ENCODE measurements around the gene PPIF.
A peak's percentile ranks its signal among the peaks of the same experiment; 100 is the strongest.

Gene PPIF

GRCh38 chr10:79353726-79354125, 6.5 kb downstream of the PPIF start:
- Histone ChIP-seq H3K18ac (ENCODE audit: low read length) (no peak overlapping the region), H2AFZ (ENCODE audit: low read length) (no peak overlapping the region), H2BK120ac (ENCODE audit: low read depth, low read length) (no peak overlapping the region), H4K8ac (ENCODE audit: low read depth, low read length) (no peak overlapping the region), H2BK5ac (ENCODE audit: low read length) (no peak overlapping the region), H3K14ac (ENCODE audit: low read length) (no peak overlapping the region), H2AK5ac (ENCODE audit: low read depth, low read length) (no peak overlapping the region), H3K4me2 (ENCODE audit: insufficient read depth, low read length, poor library complexity, severe bottlenecking) (no peak overlapping the region), H3K9me3 (replicated peaks in 1 of 2; ENCODE audit: control insufficient read depth in 2 of 2, insufficient read depth in 1 of 2, low read depth in 1 of 2, low read length in 2 of 2) (no peaks in the 10 kb centered on the region), H3K4ac (ENCODE audit: low read length) (no peak overlapping the region), H2BK15ac (ENCODE audit: low read length) (no peak overlapping the region), H3K23ac (ENCODE audit: low read depth, low read length, poor library complexity) (no peak overlapping the region), H3K9ac (ENCODE audit: low read depth, low read length, poor library complexity) (no peak overlapping the region), H3K79me1 (ENCODE audit: low read depth, low read length) (peaks cover 8% of the 10 kb centered on the region), H3K4me3 (ENCODE audit: low read length in 2 of 2) (peak overlapping the region in 1 of 2 donors; percentile 9), H3K27me3 (ENCODE audit: control insufficient read depth in 3 of 3, insufficient read depth in 3 of 3, low read depth in 1 of 3, low read length in 3 of 3) (no peaks in the 10 kb centered on the region), H3K4me1 (ENCODE audit: control insufficient read depth in 2 of 2, insufficient read depth in 1 of 2, low read depth in 1 of 2, low read length in 2 of 2) (peaks cover 0 to 1% of the 10 kb centered on the region in 2 donors), H3K27ac (replicated peaks; ENCODE audit: low read length) (no peak overlapping the region), H2BK12ac (ENCODE audit: low read length) (no peak overlapping the region), H3K36me3 (replicated peaks in 1 of 2; ENCODE audit: control insufficient read depth in 2 of 2, insufficient read depth in 2 of 2, low read length in 2 of 2) (peaks cover 45 to 74% of the 10 kb centered on the region in 2 donors), H4K91ac (ENCODE audit: low read depth, low read length, poor library complexity) (no peak overlapping the region)
- DNase-seq (ENCODE audit: low spot score), result no peak
- no CpG with 5 or more reads among the region's 11 CpGs for WGBS, 2 donors (ENCODE audit: extremely low coverage in 2 of 2, insufficient read length in 2 of 2, insufficient replicate concordance in 1 of 2)

- Histone ChIP-seq H3K27ac (replicated peaks; ENCODE audit: low read length) (no peak overlapping the region), H3K4me3 (ENCODE audit: low read length in 2 of 2) (no peak overlapping the region), H4K8ac (ENCODE audit: low read depth, low read length) (no peak overlapping the region), H3K36me3 (replicated peaks in 1 of 2; ENCODE audit: control insufficient read depth in 2 of 2, insufficient read depth in 2 of 2, low read length in 2 of 2) (peaks cover 42 to 70% of the 10 kb centered on the region in 2 donors), H3K9ac (ENCODE audit: low read depth, low read length, poor library complexity) (no peak overlapping the region), H3K27me3 (ENCODE audit: control insufficient read depth in 3 of 3, insufficient read depth in 3 of 3, low read depth in 1 of 3, low read length in 3 of 3) (no peaks in the 10 kb centered on the region), H3K9me3 (replicated peaks in 1 of 2; ENCODE audit: control insufficient read depth in 2 of 2, insufficient read depth in 1 of 2, low read depth in 1 of 2, low read length in 2 of 2) (no peaks in the 10 kb centered on the region), H3K79me1 (ENCODE audit: low read depth, low read length) (peaks cover 8% of the 10 kb centered on the region), H3K14ac (ENCODE audit: low read length) (no peak overlapping the region), H2BK120ac (ENCODE audit: low read depth, low read length) (no peak overlapping the region), H2AFZ (ENCODE audit: low read length) (no peak overlapping the region), H2AK5ac (ENCODE audit: low read depth, low read length) (no peak overlapping the region), H3K4ac (ENCODE audit: low read length) (no peak overlapping the region), H2BK5ac (ENCODE audit: low read length) (no peak overlapping the region), H4K91ac (ENCODE audit: low read depth, low read length, poor library complexity) (no peak overlapping the region), H3K18ac (ENCODE audit: low read length) (no peak overlapping the region), H2BK15ac (ENCODE audit: low read length) (no peak overlapping the region), H2BK12ac (ENCODE audit: low read length) (no peak overlapping the region), H3K4me2 (ENCODE audit: insufficient read depth, low read length, poor library complexity, severe bottlenecking) (no peak overlapping the region), H3K23ac (ENCODE audit: low read depth, low read length, poor library complexity) (no peak overlapping the region), H3K4me1 (ENCODE audit: control insufficient read depth in 2 of 2, insufficient read depth in 1 of 2, low read depth in 1 of 2, low read length in 2 of 2) (peaks cover 0 to 2% of the 10 kb centered on the region in 2 donors)
- no peak for DNase-seq (ENCODE audit: low spot score)
- WGBS, 2 donors (ENCODE audit: extremely low coverage in 2 of 2, insufficient read length in 2 of 2, insufficient replicate concordance in 1 of 2), result no CpG with 5 or more reads among the region's 3 CpGs
Measured at GRCh38 chr10:79354141-79354540, 6.9 kb downstream of the PPIF start.

DNA sequence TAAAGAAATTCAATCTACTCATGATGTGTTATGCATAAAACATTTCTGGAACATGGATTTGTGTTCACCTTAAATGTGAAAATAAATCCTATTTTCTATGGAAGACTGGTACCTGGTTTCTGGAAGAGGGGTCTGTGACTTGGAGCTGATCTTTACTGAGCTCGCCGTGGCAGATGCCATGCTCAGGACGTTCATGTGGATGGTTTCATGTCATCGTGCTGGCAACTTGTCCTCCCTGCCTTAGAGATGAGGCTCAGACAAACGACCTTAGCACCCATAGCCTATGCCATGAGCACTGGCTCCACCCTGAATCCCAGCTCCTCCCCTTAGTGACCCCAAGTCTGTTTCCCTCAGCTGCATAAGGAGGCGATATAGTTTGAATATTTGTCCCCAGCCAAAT, 7.3 kb downstream of the PPIF start:
- H3K9ac ChIP-seq (ENCODE audit: low read depth, low read length, poor library complexity), result no peak overlapping the region
- no peak overlapping the region for H3K4me3 ChIP-seq (ENCODE audit: low read length in 2 of 2)
- H3K18ac ChIP-seq (ENCODE audit: low read length), result no peak overlapping the region
- H2AFZ ChIP-seq (ENCODE audit: low read length), result no peak overlapping the region
- H3K27me3 ChIP-seq (ENCODE audit: control insufficient read depth in 3 of 3, insufficient read depth in 3 of 3, low read depth in 1 of 3, low read length in 3 of 3), result no peaks in the 10 kb centered on the region
- H3K4ac ChIP-seq (ENCODE audit: low read length), result no peak overlapping the region
- no peak overlapping the region for H3K14ac ChIP-seq (ENCODE audit: low read length)
- no peak overlapping the region for H3K23ac ChIP-seq (ENCODE audit: low read depth, low read length, poor library complexity)
- H3K27ac ChIP-seq (replicated peaks; ENCODE audit: low read length), result no peak overlapping the region
- no peak overlapping the region for H2BK120ac ChIP-seq (ENCODE audit: low read depth, low read length)
- no peak overlapping the region for H2AK5ac ChIP-seq (ENCODE audit: low read depth, low read length)
- H3K79me1 ChIP-seq (ENCODE audit: low read depth, low read length), result peaks cover 5% of the 10 kb centered on the region
- WGBS, 2 donors (ENCODE audit: extremely low coverage in 2 of 2, insufficient read length in 2 of 2, insufficient replicate concordance in 1 of 2), result no CpG with 5 or more reads among the region's 6 CpGs
- no peak overlapping the region for H4K8ac ChIP-seq (ENCODE audit: low read depth, low read length)
- no peak for DNase-seq (ENCODE audit: low spot score)
- H4K91ac ChIP-seq (ENCODE audit: low read depth, low read length, poor library complexity), result no peak overlapping the region
- no peak overlapping the region for H2BK5ac ChIP-seq (ENCODE audit: low read length)
- H3K9me3 ChIP-seq (replicated peaks in 1 of 2; ENCODE audit: control insufficient read depth in 2 of 2, insufficient read depth in 1 of 2, low read depth in 1 of 2, low read length in 2 of 2), result no peaks in the 10 kb centered on the region
- no peak overlapping the region for H2BK15ac ChIP-seq (ENCODE audit: low read length)
- peaks cover 39 to 65% of the 10 kb centered on the region in 2 donors for H3K36me3 ChIP-seq (replicated peaks in 1 of 2; ENCODE audit: control insufficient read depth in 2 of 2, insufficient read depth in 2 of 2, low read length in 2 of 2)
- no peak overlapping the region for H2BK12ac ChIP-seq (ENCODE audit: low read length)
- H3K4me2 ChIP-seq (ENCODE audit: insufficient read depth, low read length, poor library complexity, severe bottlenecking), result no peak overlapping the region
- peaks cover 0 to 2% of the 10 kb centered on the region in 2 donors for H3K4me1 ChIP-seq (ENCODE audit: control insufficient read depth in 2 of 2, insufficient read depth in 1 of 2, low read depth in 1 of 2, low read length in 2 of 2)

DNA sequence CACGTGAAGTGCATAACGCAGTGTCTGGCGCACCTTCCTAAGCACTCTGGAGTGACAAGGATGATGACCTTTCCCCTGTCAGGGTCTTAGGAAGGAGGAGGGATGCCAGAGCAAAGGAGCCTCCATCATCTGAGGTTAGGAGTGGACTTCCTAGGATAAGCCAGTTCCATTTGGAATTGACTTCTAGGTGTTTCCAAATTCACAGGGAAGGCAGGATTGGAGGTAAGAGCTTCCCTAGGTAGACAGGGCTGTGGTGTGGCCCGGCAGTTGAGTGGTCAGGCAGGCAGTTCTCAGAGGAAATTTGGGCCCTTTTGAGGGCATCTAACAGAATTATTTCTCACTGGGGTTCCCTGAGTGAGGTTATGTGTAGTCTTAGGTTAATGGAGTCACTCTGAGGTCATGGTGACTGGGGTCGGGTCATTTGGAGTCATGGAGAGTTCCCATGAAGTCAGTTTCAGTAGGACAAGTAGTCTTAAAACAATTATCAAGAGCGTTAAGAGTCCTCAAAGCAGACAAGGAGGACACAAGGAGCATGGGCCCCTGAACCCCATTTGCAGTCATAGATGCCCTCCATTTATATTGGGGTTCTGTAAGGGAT, 8.2 kb downstream of the PPIF start:
- Histone ChIP-seq H3K4me2 (ENCODE audit: insufficient read depth, low read length, poor library complexity, severe bottlenecking) (no peak overlapping the region), H3K4me3 (ENCODE audit: low read length in 2 of 2) (no peak overlapping the region), H3K27ac (replicated peaks; ENCODE audit: low read length) (no peak overlapping the region), H4K91ac (ENCODE audit: low read depth, low read length, poor library complexity) (no peak overlapping the region), H3K23ac (ENCODE audit: low read depth, low read length, poor library complexity) (no peak overlapping the region), H4K8ac (ENCODE audit: low read depth, low read length) (no peak overlapping the region), H2AK5ac (ENCODE audit: low read depth, low read length) (no peak overlapping the region), H3K9ac (ENCODE audit: low read depth, low read length, poor library complexity) (no peak overlapping the region), H3K4me1 (ENCODE audit: control insufficient read depth in 2 of 2, insufficient read depth in 1 of 2, low read depth in 1 of 2, low read length in 2 of 2) (peaks cover 0 to 2% of the 10 kb centered on the region in 2 donors), H2BK12ac (ENCODE audit: low read length) (no peak overlapping the region), H3K4ac (ENCODE audit: low read length) (no peak overlapping the region), H2BK15ac (ENCODE audit: low read length) (no peak overlapping the region), H3K9me3 (replicated peaks in 1 of 2; ENCODE audit: control insufficient read depth in 2 of 2, insufficient read depth in 1 of 2, low read depth in 1 of 2, low read length in 2 of 2) (no peaks in the 10 kb centered on the region), H3K14ac (ENCODE audit: low read length) (no peak overlapping the region), H2BK120ac (ENCODE audit: low read depth, low read length) (no peak overlapping the region), H3K36me3 (replicated peaks in 1 of 2; ENCODE audit: control insufficient read depth in 2 of 2, insufficient read depth in 2 of 2, low read length in 2 of 2) (peaks cover 30 to 56% of the 10 kb centered on the region in 2 donors), H2AFZ (ENCODE audit: low read length) (no peak overlapping the region), H2BK5ac (ENCODE audit: low read length) (no peak overlapping the region), H3K79me1 (ENCODE audit: low read depth, low read length) (no peaks in the 10 kb centered on the region), H3K27me3 (ENCODE audit: control insufficient read depth in 3 of 3, insufficient read depth in 3 of 3, low read depth in 1 of 3, low read length in 3 of 3) (no peaks in the 10 kb centered on the region), H3K18ac (ENCODE audit: low read length) (no peak overlapping the region)
- WGBS, 2 donors (ENCODE audit: extremely low coverage in 2 of 2, insufficient read length in 2 of 2, insufficient replicate concordance in 1 of 2), result no CpG with 5 or more reads among the region's 6 CpGs
- DNase-seq (ENCODE audit: low spot score), result no peak
